GM23248 (cell line): ENCODE results near the gene LTB4R. TPM values are rescaled to one million over a fixed set of nuclear protein-coding genes. Genes with fewer than 3 reads are reported as not detected.

Source experiments
- DNase-seq: peaks from one replicate; pipeline ENCODE4 v3.0.0-alpha.2; 2015
- H2AFZ ChIP-seq: fragments of 200-600 bp; sonication (generic); 2 replicates; pipeline ENCODE4 v1.6.1; 2016; ENCODE audit warnings: antibody characterized with exemption
- H3F3A ChIP-seq: fragments of 200-600 bp; sonication (generic); 2 replicates; pipeline ENCODE4 v1.6.1; 2016; ENCODE audit warnings: mild to moderate bottlenecking, antibody characterized with exemption, mixed run types; ENCODE audit not compliant: insufficient read depth
- H3K27ac ChIP-seq: fragments of 200-600 bp; sonication (generic); 2 replicates; pipeline ENCODE4 v1.5.1; 2016; ENCODE audit warnings: mild to moderate bottlenecking
- H3K27me3 ChIP-seq: fragments of 200-600 bp; sonication (generic); replicated peaks from 2 replicates; pipeline ENCODE4 v1.6.1; 2016; ENCODE audit warnings: mild to moderate bottlenecking; ENCODE audit not compliant: insufficient read depth
- H3K36me3 ChIP-seq: fragments of 200-600 bp; sonication (generic); 2 replicates; pipeline ENCODE4 v1.6.1; 2016; ENCODE audit warnings: low read depth, mild to moderate bottlenecking
- H3K4me1 ChIP-seq: fragments of 200-600 bp; sonication (generic); 2 replicates; pipeline ENCODE4 v1.6.1; 2016; ENCODE audit warnings: mild to moderate bottlenecking; ENCODE audit not compliant: insufficient read depth
- H3K4me2 ChIP-seq: fragments of 200-600 bp; sonication (generic); one replicate; pipeline ENCODE4 v1.6.1; 2016; ENCODE audit warnings: mild to moderate bottlenecking; ENCODE audit not compliant: unreplicated experiment
- H3K4me3 ChIP-seq: fragments of 200-600 bp; sonication (generic); 2 replicates; pipeline ENCODE4 v1.5.1; 2016; ENCODE audit warnings: mild to moderate bottlenecking
- H3K79me2 ChIP-seq: fragments of 200-600 bp; sonication (generic); 2 replicates; pipeline ENCODE4 v1.6.1; 2016; ENCODE audit warnings: mild to moderate bottlenecking; ENCODE audit not compliant: insufficient read depth
- H3K9ac ChIP-seq: fragments of 200-600 bp; sonication (generic); 2 replicates; pipeline ENCODE4 v1.6.1; 2016; ENCODE audit warnings: mild to moderate bottlenecking
- H3K9me2 ChIP-seq: fragments of 200-600 bp; sonication (generic); 2 replicates; pipeline ENCODE4 v1.6.1; 2016; ENCODE audit warnings: mixed run types, mild to moderate bottlenecking, moderate library complexity; ENCODE audit not compliant: insufficient read depth
- H3K9me3 ChIP-seq: fragments of 200-600 bp; sonication (generic); one replicate; pipeline ENCODE4 v1.6.1; 2017; ENCODE audit warnings: low read depth
- H4K20me1 ChIP-seq: fragments of 200-600 bp; sonication (generic); 2 replicates; pipeline ENCODE4 v1.6.0; 2016; ENCODE audit not compliant: insufficient read depth
- EZH2 ChIP-seq: fragments of 200-600 bp; sonication (generic); IDR thresholded peaks from 2 replicates; pipeline ENCODE4 v1.6.1; 2018; ENCODE audit warnings: antibody characterized with exemption, mild to moderate bottlenecking; ENCODE audit not compliant: insufficient read depth, poor library complexity, severe bottlenecking
- EZH2phosphoT487 ChIP-seq: fragments of 200-600 bp; sonication (generic); IDR thresholded peaks from 2 replicates; pipeline ENCODE4 v1.6.1; 2018; ENCODE audit warnings: antibody characterized with exemption, moderate library complexity, mild to moderate bottlenecking, low read depth; ENCODE audit not compliant: insufficient read depth
- WGBS, 2 experiments: methylation state at CpG; one replicate each; pipeline ENCODE4 v1.1.6; 2015 to 2017; ENCODE audit warnings: low lambda C conversion rate in 2 of 2, low coverage in 1 of 2; ENCODE audit errors: missing lambda C conversion rate in 2 of 2; 5-methylcytosine and 5-hydroxymethylcytosine counted together
- in situ Hi-C: fragments of 300-500 bp; cut with MboI; formaldehyde crosslinking; loops from 2 replicates; pipeline ENCODE4 v1.15.0; 2020
- polyA plus RNA-seq: library from polyadenylated mRNA; unstranded; fragments of >200 nt; fragmentation: Nextera tagmentation; extraction: Ambion mirVana; gene quantifications from 2 replicates; pipeline ENCODE4 v1.2.1, GENCODE V29; 2016
- total RNA-seq: library from RNA; depleted of rRNA; stranded (reverse); fragments of >200 nt; shearing (Covaris generic); gene quantifications from 2 replicates; pipeline ENCODE4 v1.2.3, GENCODE V29; 2014

The LTB4R gene
- total and polyA plus RNA-seq, 2 experiments from 2014 or later = 1.1 to 2.4 TPM

- H3F3A ChIP-seq = peaks cover 17% of the 10 kb centered on the region
- no peak overlapping the region for H3K9ac ChIP-seq
- H3K9me2 ChIP-seq = no peaks in the 10 kb centered on the region
- no peaks in the 10 kb centered on the region for H3K36me3 ChIP-seq
- no peak for DNase-seq
- no peak overlapping the region for H3K4me3 ChIP-seq
- in situ Hi-C loops = no loop called here
- TF ChIP-seq EZH2phosphoT487 (no peak), EZH2 (no peak)
- H3K27me3 ChIP-seq = no peaks in the 10 kb centered on the region
- H3K79me2 ChIP-seq = no peaks in the 10 kb centered on the region
- no peak overlapping the region for H2AFZ ChIP-seq
- H3K27ac ChIP-seq = peak overlapping the region; percentile 83; the same call in 1 of the 2 replicates
- no peak overlapping the region for H3K4me2 ChIP-seq
- no peaks in the 10 kb centered on the region for H3K9me3 ChIP-seq
- H3K4me1 ChIP-seq = peaks cover 33% of the 10 kb centered on the region
- WGBS, 2 experiments = 74 to 83% methylated on average over 2 of the region's 2 CpGs
- H4K20me1 ChIP-seq = no peaks in the 10 kb centered on the region
These were observed 50.0 kb downstream of the LTB4R start for GRCh38 chr14:24361326-24361725.

- Histone ChIP-seq H3K9me3 (no peaks in the 10 kb centered on the region), H3K9me2 (no peaks in the 10 kb centered on the region), H4K20me1 (no peaks in the 10 kb centered on the region), H3K79me2 (no peaks in the 10 kb centered on the region), H3K4me3 (no peak overlapping the region), H3F3A (peaks cover 17% of the 10 kb centered on the region), H3K27ac (peak overlapping the region; percentile 83), H2AFZ (peak overlapping the region; percentile 54), H3K9ac (peak overlapping the region; percentile 50), H3K4me1 (peaks cover 33% of the 10 kb centered on the region), H3K4me2 (peak overlapping the region; percentile 34), H3K27me3 (no peaks in the 10 kb centered on the region), H3K36me3 (no peaks in the 10 kb centered on the region)
- WGBS, 2 experiments = 50 to 76% methylated on average over 2 of the region's 2 CpGs
- TF ChIP-seq EZH2phosphoT487 = 0 out of 2 replicates have a peak, but pooled peaks have one; percentile 34
- no peak for TF ChIP-seq EZH2
- DNase-seq = peak; percentile 75
- in situ Hi-C loops = no loop called here
These were observed 51.1 kb downstream of the LTB4R start for GRCh38 chr14:24362241-24362960.

GRCh38 chr14:24363401-24363800 lies 52.1 kb downstream of the LTB4R start:
- Histone ChIP-seq H3K4me2 (no peak overlapping the region), H3K36me3 (no peaks in the 10 kb centered on the region), H3K9me2 (no peaks in the 10 kb centered on the region), H3K27me3 (no peaks in the 10 kb centered on the region), H3K4me1 (peaks cover 33% of the 10 kb centered on the region), H3K4me3 (no peak overlapping the region), H3F3A (peaks cover 17% of the 10 kb centered on the region), H3K79me2 (peaks cover 4% of the 10 kb centered on the region; the same call in 1 of the 2 replicates), H3K9me3 (no peaks in the 10 kb centered on the region), H4K20me1 (no peaks in the 10 kb centered on the region), H2AFZ (no peak overlapping the region), H3K27ac (no peak overlapping the region), H3K9ac (no peak overlapping the region)
- DNase-seq = no peak
- in situ Hi-C loops = no loop called here
- 92 to 96% methylated on average over 5 of the region's 5 CpGs for WGBS, 2 experiments
- no peak for TF ChIP-seq EZH2
- TF ChIP-seq EZH2phosphoT487 = no peak

- 3 to 5% methylated on average over 1 of the region's 1 CpG for WGBS, 2 experiments
- Histone ChIP-seq H3K9me2 (no peaks in the 10 kb centered on the region), H3F3A (peaks cover 17% of the 10 kb centered on the region), H3K27ac (peak overlapping the region; percentile 99), H3K27me3 (no peaks in the 10 kb centered on the region), H3K36me3 (no peaks in the 10 kb centered on the region), H3K9ac (peak overlapping the region; percentile 100), H3K4me1 (peaks cover 33% of the 10 kb centered on the region), H3K4me3 (peak overlapping the region; percentile 98), H3K4me2 (peak overlapping the region; percentile 95), H3K9me3 (no peaks in the 10 kb centered on the region), H4K20me1 (no peaks in the 10 kb centered on the region), H2AFZ (peak overlapping the region; percentile 65), H3K79me2 (peaks cover 15% of the 10 kb centered on the region; the same call in 1 of the 2 replicates)
- peak; percentile 44 for DNase-seq
- in situ Hi-C loops = no loop called here
- TF ChIP-seq EZH2phosphoT487 = no peak
- no peak for TF ChIP-seq EZH2
These were observed 53.5 kb downstream of the LTB4R start for GRCh38 chr14:24364841-24365240.
